ENCODE data around the gene CALD1.

DNA sequence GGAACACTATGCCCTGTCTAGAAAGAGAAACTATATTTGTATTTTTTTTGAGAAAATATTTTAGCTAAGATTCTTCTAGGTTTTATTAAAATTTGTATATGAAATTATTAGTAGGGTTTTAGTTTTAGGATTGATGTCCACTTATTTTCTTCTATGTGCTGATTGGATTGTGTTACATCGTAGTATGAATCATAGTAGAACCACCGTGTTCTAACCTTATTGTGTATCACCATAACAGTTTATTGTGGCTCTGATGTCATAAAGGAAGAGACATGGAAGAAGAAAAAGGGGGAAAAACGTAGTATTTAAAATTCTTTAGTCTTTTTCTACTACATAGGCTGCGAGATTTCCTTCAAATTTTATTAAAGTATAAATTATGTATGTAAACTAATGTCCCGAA lies 208.7 kb downstream of the CALD1 start:
- TF ChIP-seq POLR2AphosphoS5 (IDR thresholded peaks at IDR 0.05; ENCODE audit: low read depth, low read length) (no peak), POLR2A (IDR thresholded peaks at IDR 0.05; ENCODE audit: low read depth, low read length) (no peak)
